ENCODE results near the gene STON1. TPM values are rescaled to one million over a fixed set of nuclear protein-coding genes. Genes with fewer than 3 reads are reported as not detected.

STON1 gene
- total RNA-seq, 1 donor from 2014 or later: 51.7 TPM

DNA sequence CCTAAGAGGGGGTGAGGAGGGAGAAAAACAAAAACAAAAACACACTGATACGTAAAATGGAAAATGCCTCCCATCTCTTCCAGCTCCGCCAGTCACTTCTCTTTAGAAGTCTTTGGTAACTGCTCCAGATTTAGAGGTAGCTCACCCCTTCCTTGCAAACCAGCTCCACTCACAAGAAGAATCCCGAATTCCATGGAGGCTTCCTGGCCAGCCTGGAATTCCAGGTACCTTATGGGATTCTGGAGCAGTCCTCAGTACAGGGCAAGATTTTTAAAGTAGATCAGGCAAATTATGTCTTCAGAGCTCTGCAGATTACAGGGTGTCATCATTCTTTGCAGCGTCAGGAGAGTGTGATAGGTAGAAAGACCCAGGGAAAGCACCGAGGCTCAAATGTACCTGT lies 4.8 kb downstream of the STON1 start:
- no peak overlapping the region for H3K27ac ChIP-seq
- no peaks in the 10 kb centered on the region for H3K9me3 ChIP-seq (ENCODE audit: low read depth)
- H3K9me3 Mint-ChIP-seq: peaks cover 2% of the 10 kb centered on the region
- H3K4me3 ChIP-seq: no peak overlapping the region
- H4K20me1 ChIP-seq (ENCODE audit: low read depth): peaks cover 28% of the 10 kb centered on the region
- no peak overlapping the region for H3K27ac Mint-ChIP-seq
- H3K4me1 ChIP-seq: peaks cover 8% of the 10 kb centered on the region
- no peak overlapping the region for H2AFZ ChIP-seq (replicated peaks)
- peaks cover 8% of the 10 kb centered on the region for H3K36me3 Mint-ChIP-seq
- H3K9ac ChIP-seq: no peak overlapping the region
- H3K79me2 ChIP-seq (ENCODE audit: low read depth): peaks cover 79% of the 10 kb centered on the region
- no peaks in the 10 kb centered on the region for H3K27me3 ChIP-seq
- H3K4me3 Mint-ChIP-seq: no peak overlapping the region
- H3K27me3 Mint-ChIP-seq (ENCODE audit: insufficient read depth, low read depth): peaks cover 6% of the 10 kb centered on the region
- H3F3A ChIP-seq (ENCODE audit: low read depth): peaks cover 11% of the 10 kb centered on the region
- DNase-seq (ENCODE audit: low spot score): no peak
- TF ChIP-seq, protein P1, sequence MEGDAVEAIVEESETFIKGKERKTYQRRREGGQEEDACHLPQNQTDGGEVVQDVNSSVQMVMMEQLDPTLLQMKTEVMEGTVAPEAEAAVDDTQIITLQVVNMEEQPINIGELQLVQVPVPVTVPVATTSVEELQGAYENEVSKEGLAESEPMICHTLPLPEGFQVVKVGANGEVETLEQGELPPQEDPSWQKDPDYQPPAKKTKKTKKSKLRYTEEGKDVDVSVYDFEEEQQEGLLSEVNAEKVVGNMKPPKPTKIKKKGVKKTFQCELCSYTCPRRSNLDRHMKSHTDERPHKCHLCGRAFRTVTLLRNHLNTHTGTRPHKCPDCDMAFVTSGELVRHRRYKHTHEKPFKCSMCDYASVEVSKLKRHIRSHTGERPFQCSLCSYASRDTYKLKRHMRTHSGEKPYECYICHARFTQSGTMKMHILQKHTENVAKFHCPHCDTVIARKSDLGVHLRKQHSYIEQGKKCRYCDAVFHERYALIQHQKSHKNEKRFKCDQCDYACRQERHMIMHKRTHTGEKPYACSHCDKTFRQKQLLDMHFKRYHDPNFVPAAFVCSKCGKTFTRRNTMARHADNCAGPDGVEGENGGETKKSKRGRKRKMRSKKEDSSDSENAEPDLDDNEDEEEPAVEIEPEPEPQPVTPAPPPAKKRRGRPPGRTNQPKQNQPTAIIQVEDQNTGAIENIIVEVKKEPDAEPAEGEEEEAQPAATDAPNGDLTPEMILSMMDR (IDR thresholded peaks at IDR 0.05): no peak
- TF ChIP-seq EZH2 (IDR thresholded peaks at IDR 0.05) (no peak), EZH2phosphoT487 (IDR thresholded peaks at IDR 0.05) (no peak)
- H3K4me1 Mint-ChIP-seq: peaks cover 22% of the 10 kb centered on the region
- no peak overlapping the region for H3K4me2 ChIP-seq
- H3K36me3 ChIP-seq: no peaks in the 10 kb centered on the region

DNA sequence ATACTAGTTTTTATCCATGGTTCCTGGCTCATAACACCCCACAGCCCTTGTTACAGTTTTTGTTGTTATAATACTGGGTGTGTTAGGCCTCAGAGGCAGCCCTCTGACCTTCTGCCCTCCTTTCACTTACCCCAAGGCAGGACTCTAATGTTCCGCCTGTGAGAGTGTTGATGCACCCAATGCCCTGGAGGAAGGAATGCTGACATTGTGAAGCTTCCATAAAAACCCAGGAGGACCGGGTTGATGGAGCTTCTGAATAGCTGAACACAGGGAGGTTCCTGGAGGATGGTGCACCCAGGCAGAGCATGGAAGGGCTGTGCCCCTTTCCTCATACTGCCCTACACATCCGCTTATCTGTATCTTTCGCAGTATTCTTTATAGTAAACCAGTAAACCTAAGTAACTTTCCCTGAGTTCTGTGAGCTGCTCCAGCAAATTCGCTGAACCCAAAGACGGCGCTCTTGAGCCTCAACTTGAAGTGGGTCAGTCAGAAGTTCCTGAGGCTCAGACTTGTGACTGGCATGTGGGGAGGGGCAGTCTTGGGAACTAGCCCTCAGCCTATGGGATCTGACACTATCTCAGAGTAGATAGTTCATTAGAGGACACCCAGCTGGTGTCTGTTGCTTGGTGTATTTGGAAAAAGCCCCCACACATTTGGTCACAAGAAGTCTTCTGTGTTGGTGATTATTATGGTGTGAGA lies 10.4 kb downstream of the STON1 start:
- no peak overlapping the region for H3K27ac Mint-ChIP-seq
- TF ChIP-seq, protein P1 (IDR thresholded peaks at IDR 0.05): no peak
- TF ChIP-seq EZH2 (IDR thresholded peaks at IDR 0.05): no peak
- no peak for TF ChIP-seq EZH2phosphoT487 (IDR thresholded peaks at IDR 0.05)
- H3K27me3 ChIP-seq: no peaks in the 10 kb centered on the region

GRCh38 chr2:48541666-48542389 lies 11.9 kb downstream of the STON1 start:
- H4K20me1 ChIP-seq (ENCODE audit: low read depth): peaks cover 56% of the 10 kb centered on the region
- H3K4me2 ChIP-seq: no peak overlapping the region
- H3F3A ChIP-seq (ENCODE audit: low read depth): peaks cover 3% of the 10 kb centered on the region
- no peaks in the 10 kb centered on the region for H3K4me1 Mint-ChIP-seq
- no peak overlapping the region for H3K4me3 ChIP-seq
- no peak overlapping the region for H3K9ac ChIP-seq
- H3K9me3 ChIP-seq (ENCODE audit: low read depth): no peaks in the 10 kb centered on the region
- no peak overlapping the region for H3K27ac ChIP-seq
- no peak overlapping the region for H2AFZ ChIP-seq (replicated peaks)
- H3K27me3 ChIP-seq: no peaks in the 10 kb centered on the region
- peaks cover 2% of the 10 kb centered on the region for H3K9me3 Mint-ChIP-seq
- peaks cover 2% of the 10 kb centered on the region for H3K27me3 Mint-ChIP-seq (ENCODE audit: insufficient read depth, low read depth)
- H3K79me2 ChIP-seq (ENCODE audit: low read depth): peaks cover 83% of the 10 kb centered on the region
- H3K4me3 Mint-ChIP-seq: no peak overlapping the region
- no peak overlapping the region for H3K27ac Mint-ChIP-seq
- H3K36me3 Mint-ChIP-seq: peaks cover 13% of the 10 kb centered on the region
- TF ChIP-seq EZH2phosphoT487 (IDR thresholded peaks at IDR 0.05) (no peak), EZH2 (IDR thresholded peaks at IDR 0.05) (no peak)
- TF ChIP-seq, protein P1 (IDR thresholded peaks at IDR 0.05): no peak
- peaks cover 4% of the 10 kb centered on the region for H3K4me1 ChIP-seq
- no peak for DNase-seq (ENCODE audit: low spot score)
- H3K36me3 ChIP-seq: no peaks in the 10 kb centered on the region

More for the DNA sequence above, 10.4 kb downstream of the STON1 start:
- Mint-ChIP-seq H3K4me1 (no peaks in the 10 kb centered on the region), H3K27me3 (ENCODE audit: insufficient read depth, low read depth) (peaks cover 2% of the 10 kb centered on the region), H3K36me3 (peaks cover 13% of the 10 kb centered on the region), H3K4me3 (no peak overlapping the region), H3K9me3 (peaks cover 2% of the 10 kb centered on the region)
- H3K4me2 ChIP-seq: no peak overlapping the region
- H4K20me1 ChIP-seq (ENCODE audit: low read depth): peaks cover 45% of the 10 kb centered on the region
- no peaks in the 10 kb centered on the region for H3K9me3 ChIP-seq (ENCODE audit: low read depth)
- peaks cover 4% of the 10 kb centered on the region for H3K4me1 ChIP-seq
- H3K4me3 ChIP-seq: no peak overlapping the region
- peaks cover 3% of the 10 kb centered on the region for H3F3A ChIP-seq (ENCODE audit: low read depth)
- DNase-seq (ENCODE audit: low spot score): no peak
- H3K27ac ChIP-seq: no peak overlapping the region
- peaks cover 73% of the 10 kb centered on the region for H3K79me2 ChIP-seq (ENCODE audit: low read depth)
- no peak overlapping the region for H2AFZ ChIP-seq (replicated peaks)
- no peak overlapping the region for H3K9ac ChIP-seq
- no peaks in the 10 kb centered on the region for H3K36me3 ChIP-seq
